ENCODE data around the gene AP1S1. TPM values are rescaled to one million over a fixed set of nuclear protein-coding genes. Genes with fewer than 3 reads are reported as not detected.
"Not testable (repeated sequence)": the region's sequence is repeated elsewhere in the genome, so short reads cannot be mapped to it uniquely, and the experiment has no call there.

AP1S1 gene
- total RNA-seq, 3 donors from 2014 or later = 29.6 to 55.7 (median 44.6) TPM

DNA sequence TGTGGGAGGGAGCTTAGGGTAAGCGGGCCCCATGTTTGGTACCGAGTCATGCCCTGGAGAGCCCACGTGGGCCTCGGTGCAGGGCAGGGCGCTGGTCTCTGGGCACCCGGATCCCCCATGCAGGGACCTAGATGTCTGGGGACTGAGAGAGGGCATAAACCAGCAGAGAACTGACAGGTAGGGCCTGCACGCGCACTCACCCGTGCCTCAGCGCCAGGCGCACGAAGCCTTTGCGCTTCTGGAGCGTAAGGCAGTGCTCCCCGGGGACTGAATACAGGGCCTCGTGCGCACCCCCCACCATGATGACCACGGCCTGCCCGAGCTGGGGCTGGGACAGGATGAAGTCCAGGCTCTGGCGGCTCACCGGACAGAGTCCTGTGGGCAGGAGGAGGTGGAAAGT lies 43.7 kb downstream of the AP1S1 start:
- Histone ChIP-seq H3K9me3 (no peaks in the 10 kb centered on the region), H3K4me1 (no peaks in the 10 kb centered on the region), H3K27ac (no peak overlapping the region), H3K4me3 (no peak overlapping the region), H3K27me3 (peaks cover 0 to 40% of the 10 kb centered on the region in 2 donors), H3K36me3 (no peaks in the 10 kb centered on the region)
- no peak for TF ChIP-seq POLR2AphosphoS5 (IDR thresholded peaks at IDR 0.05)
- no peak for TF ChIP-seq CTCF (IDR thresholded peaks at IDR 0.05)
- TF ChIP-seq POLR2A (IDR thresholded peaks at IDR 0.05) = no peak
- intact Hi-C loops (cut with DNase I; ENCODE audit: low total_unique reads) = no loop called here
- DNase-seq (ENCODE audit: low spot score in 2 of 2) = no peak

- intact Hi-C loops (cut with DNase I; ENCODE audit: low total_unique reads) = no loop called here
Measured at GRCh38 chr7:101198476-101198875, 44.2 kb downstream of the AP1S1 start.

DNA sequence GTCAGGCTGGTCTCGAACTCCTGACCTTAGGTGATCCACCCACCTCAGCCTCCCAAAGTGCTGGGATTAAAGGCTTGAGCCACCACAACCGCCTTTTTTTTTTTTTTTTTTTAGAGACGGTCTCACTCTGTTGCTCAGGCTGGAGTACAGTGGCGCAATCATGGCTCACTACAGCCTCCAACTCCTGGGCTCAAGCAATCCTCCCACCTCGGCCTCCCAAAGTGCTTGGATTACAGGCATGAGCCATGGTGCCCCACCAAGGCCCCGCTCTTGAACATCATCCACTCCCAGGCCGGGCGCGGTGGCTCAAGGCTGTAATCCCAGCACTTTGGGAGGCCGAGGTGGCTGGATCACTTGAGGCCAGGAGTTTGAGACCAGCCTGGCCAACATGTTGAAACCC lies 45.2 kb downstream of the AP1S1 start:
- H3K27me3 ChIP-seq = peaks cover 0 to 45% of the 10 kb centered on the region in 2 donors
- DNase-seq (ENCODE audit: low spot score in 2 of 2); H3K36me3 ChIP-seq; H3K27ac ChIP-seq; H3K4me3 ChIP-seq; H3K9me3 ChIP-seq; H3K4me1 ChIP-seq; intact Hi-C loops (cut with DNase I; ENCODE audit: low total_unique reads): not testable (repeated sequence)

More at GRCh38 chr7:101198476-101198875, 44.2 kb downstream of the AP1S1 start:
- Histone ChIP-seq H3K27ac (no peak overlapping the region), H3K36me3 (no peaks in the 10 kb centered on the region), H3K27me3 (peaks cover 0 to 45% of the 10 kb centered on the region in 2 donors), H3K4me3 (no peak overlapping the region), H3K4me1 (no peaks in the 10 kb centered on the region), H3K9me3 (no peaks in the 10 kb centered on the region)
- TF ChIP-seq POLR2A (IDR thresholded peaks at IDR 0.05) (no peak), POLR2AphosphoS5 (IDR thresholded peaks at IDR 0.05) (no peak), CTCF (IDR thresholded peaks at IDR 0.05) (no peak)
- no peak for DNase-seq (ENCODE audit: low spot score in 2 of 2)

DNA sequence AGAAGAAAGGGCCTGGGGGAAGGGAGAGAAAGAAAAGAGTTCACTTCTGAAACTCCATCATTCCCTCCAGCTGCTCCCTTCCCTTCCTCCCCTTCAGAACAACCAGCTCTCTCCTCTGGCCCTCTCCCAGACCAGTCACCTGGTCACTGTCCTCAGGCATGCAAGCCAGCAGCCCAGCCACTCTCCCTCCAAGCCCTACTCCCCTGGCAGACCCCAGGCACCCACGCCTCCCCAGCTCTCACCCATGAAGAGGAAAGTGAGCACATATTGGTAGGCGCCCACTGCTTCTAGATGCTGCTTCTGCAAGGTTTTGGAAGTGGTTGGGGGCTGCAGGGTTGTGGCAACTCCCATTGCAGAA lies 46.2 kb downstream of the AP1S1 start:
- Histone ChIP-seq H3K27ac (no peak overlapping the region), H3K36me3 (no peaks in the 10 kb centered on the region), H3K27me3 (peaks cover 0 to 45% of the 10 kb centered on the region in 2 donors), H3K4me3 (no peak overlapping the region), H3K4me1 (no peaks in the 10 kb centered on the region), H3K9me3 (no peaks in the 10 kb centered on the region)
- intact Hi-C loops (cut with DNase I; ENCODE audit: low total_unique reads) = loop anchor here (10.0 kb wide), 1 partner anchor 54 kb away; no protein-coding TSS in a partner anchor
- no peak for DNase-seq (ENCODE audit: low spot score in 2 of 2)
- TF ChIP-seq POLR2AphosphoS5 (IDR thresholded peaks at IDR 0.05) (no peak), POLR2A (IDR thresholded peaks at IDR 0.05) (no peak), CTCF (IDR thresholded peaks at IDR 0.05) (no peak)

DNA sequence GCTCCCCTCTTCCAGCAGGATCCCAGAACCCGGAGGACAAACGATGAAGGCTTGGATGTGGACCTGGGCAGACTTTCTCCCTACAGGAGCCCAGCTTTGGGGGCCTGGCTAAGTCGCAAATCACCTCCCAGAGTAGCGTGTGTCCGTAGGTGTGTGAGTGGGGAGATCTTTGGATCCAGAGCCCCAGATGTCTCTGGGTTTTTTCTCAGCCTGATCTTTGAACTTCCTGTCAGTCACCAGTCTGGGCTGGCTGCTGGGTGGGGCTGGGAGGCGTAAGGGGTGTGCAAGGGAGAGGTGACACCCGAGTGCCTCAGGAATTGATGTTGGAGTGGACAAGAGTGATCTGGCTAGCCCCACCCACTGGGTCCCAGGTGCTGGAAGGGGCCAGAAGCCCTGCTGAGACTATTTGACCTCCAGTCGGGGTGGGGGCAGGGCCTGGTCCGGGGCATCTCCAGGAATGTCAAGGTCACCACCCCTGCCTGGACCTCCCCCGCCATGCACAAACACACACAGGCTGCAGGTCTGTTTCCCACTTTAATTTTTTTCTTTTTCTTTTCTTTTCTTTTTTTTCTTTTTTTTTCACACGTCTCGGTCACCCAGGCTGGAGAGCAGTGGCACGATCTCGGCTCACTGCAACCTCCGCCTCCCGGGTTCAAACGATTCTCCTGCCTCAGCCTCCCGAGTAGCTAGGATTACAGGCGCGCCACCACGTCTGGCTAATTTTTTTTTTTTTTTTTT lies 46.8 kb downstream of the AP1S1 start, which contains the start of gene MOGAT3:
Gene MOGAT3 (minus strand): TSS at position 175 of the 738 bp plus-strand sequence. CDS start 182 bp downstream, outside the sequence.
- Histone ChIP-seq H3K27ac (no peak within 1 kb of the TSS), H3K27me3 (peaks cover 0 to 41% of the 10 kb centered on the region in 2 donors), H3K4me1 (no peaks in the 10 kb centered on the region), H3K4me3 (peak within 1 kb of the TSS in 2 of 3 donors; percentile 33 to 59), H3K36me3 (no peaks in the 10 kb centered on the region), H3K9me3 (no peaks in the 10 kb centered on the region)
- no peak for DNase-seq (ENCODE audit: low spot score in 2 of 2)
- intact Hi-C loops (cut with DNase I; ENCODE audit: low total_unique reads) = loop anchor here (10.0 kb wide), 1 partner anchor 54 kb away; no protein-coding TSS in a partner anchor
- TF ChIP-seq CTCF (IDR thresholded peaks at IDR 0.05) (no peak), POLR2A (IDR thresholded peaks at IDR 0.05) (no peak), POLR2AphosphoS5 (IDR thresholded peaks at IDR 0.05) (no peak)

Measured in breast epithelium (tissue), 4 donors.